HG03442 (cell line): Measurements from ENCODE around the gene SPATA21.

Experiments used
- ATAC-seq: cut with Tn5 transposase; IDR thresholded peaks from one replicate; pipeline ENCODE4 v1.9.1; 2021; ENCODE audit warnings: mild to moderate bottlenecking, moderate library complexity; ENCODE audit not compliant: unreplicated experiment

Gene SPATA21

GRCh38 chr1:16451841-16452528 is 14.8 kb upstream of the SPATA21 start:
- no peak for ATAC-seq

- no peak for ATAC-seq
Observed at GRCh38 chr1:16450863-16451481, 13.7 kb upstream of the SPATA21 start.

- no peak for ATAC-seq
Observed at GRCh38 chr1:16449666-16450065, 12.4 kb upstream of the SPATA21 start.

- ATAC-seq = no peak
Observed at GRCh38 chr1:16449065-16449464, 11.8 kb upstream of the SPATA21 start.

- ATAC-seq = no peak
Observed at GRCh38 chr1:16447641-16448040, 10.4 kb upstream of the SPATA21 start.

GRCh38 chr1:16446116-16446515 is 8.9 kb upstream of the SPATA21 start:
- ATAC-seq = no peak

- no peak for ATAC-seq
Observed at GRCh38 chr1:16445052-16445451, 7.8 kb upstream of the SPATA21 start.

GRCh38 chr1:16443975-16444770 is 6.9 kb upstream of the SPATA21 start:
- no peak for ATAC-seq

GRCh38 chr1:16442941-16443340 is 5.7 kb upstream of the SPATA21 start:
- no peak for ATAC-seq

GRCh38 chr1:16442265-16442664 is 5.0 kb upstream of the SPATA21 start:
- ATAC-seq = no peak

GRCh38 chr1:16441282-16441665 is 4.0 kb upstream of the SPATA21 start:
- no peak for ATAC-seq

GRCh38 chr1:16440470-16441281 is 3.5 kb upstream of the SPATA21 start, which contains the start of gene NECAP2:
NECAP2 (plus strand) TSS chr1:16440724; CDS start chr1:16440762, 38 bp downstream.
- ATAC-seq = peak; percentile 74

GRCh38 chr1:16440131-16440469 is 2.9 kb upstream of the SPATA21 start:
- no peak for ATAC-seq

GRCh38 chr1:16438924-16439323 is 1.7 kb upstream of the SPATA21 start:
- no peak for ATAC-seq

- ATAC-seq = no peak
Observed at GRCh38 chr1:16438516-16438915, 1.3 kb upstream of the SPATA21 start.

GRCh38 chr1:16434501-16434900 is 2.7 kb downstream of the SPATA21 start:
- no peak for ATAC-seq

- ATAC-seq = no peak
Observed at GRCh38 chr1:16434007-16434406, 3.2 kb downstream of the SPATA21 start.

GRCh38 chr1:16433030-16433429 is 4.2 kb downstream of the SPATA21 start:
- no peak for ATAC-seq

GRCh38 chr1:16430606-16431005 is 6.6 kb downstream of the SPATA21 start:
- ATAC-seq = no peak

GRCh38 chr1:16425125-16426025 is 11.8 kb downstream of the SPATA21 start:
- no peak for ATAC-seq
